H9 (cell line): ENCODE data around the gene MRAS. TPM values are rescaled to one million over a fixed set of nuclear protein-coding genes. Genes with fewer than 3 reads are reported as not detected.
A peak's percentile ranks its signal among the peaks of the same experiment; 100 is the strongest.

Source experiments
- DNase-seq: peaks from one replicate; pipeline ENCODE4 v3.0.0-alpha.2; 2017
- H2AFZ ChIP-seq: one replicate; pipeline ENCODE4 v1.6.1; 2013; ENCODE audit warnings: mild to moderate bottlenecking, low read length, control low read depth, moderate library complexity
- H2AK5ac ChIP-seq: 2 replicates; pipeline ENCODE4 v1.6.1; 2013; ENCODE audit warnings: low read length, control low read depth, mixed read lengths; ENCODE audit not compliant: insufficient read length
- H2BK120ac ChIP-seq: one replicate; pipeline ENCODE4 v1.6.1; 2013; ENCODE audit warnings: low read depth, mild to moderate bottlenecking, low read length, control low read depth, inconsistent platforms; ENCODE audit not compliant: poor library complexity, severe bottlenecking
- H2BK12ac ChIP-seq: 2 replicates; pipeline ENCODE4 v1.6.1; 2013; ENCODE audit warnings: low read length, control low read depth, mixed read lengths, low read depth; ENCODE audit not compliant: insufficient read length
- H2BK15ac ChIP-seq: 2 replicates; pipeline ENCODE4 v1.6.1; 2013; ENCODE audit warnings: low read depth, low read length, control low read depth
- H2BK20ac ChIP-seq: one replicate; pipeline ENCODE4 v1.6.1; 2013; ENCODE audit warnings: low read depth, mild to moderate bottlenecking, low read length, control low read depth, inconsistent platforms; ENCODE audit not compliant: poor library complexity, severe bottlenecking
- H2BK5ac ChIP-seq: 2 replicates; pipeline ENCODE4 v1.6.1; 2013; ENCODE audit warnings: low read length, control low read depth, mixed read lengths; ENCODE audit not compliant: insufficient read length
- H3K14ac ChIP-seq: 2 replicates; pipeline ENCODE4 v1.6.1; 2013; ENCODE audit warnings: low read length, control low read depth; ENCODE audit not compliant: insufficient read depth
- H3K18ac ChIP-seq: 2 replicates; pipeline ENCODE4 v1.6.1; 2013; ENCODE audit warnings: low read depth, mild to moderate bottlenecking, mixed read lengths, low read length, control low read depth; ENCODE audit not compliant: insufficient read length
- H3K23ac ChIP-seq: 2 replicates; pipeline ENCODE4 v1.6.1; 2013; ENCODE audit warnings: low read length, control low read depth, mixed read lengths, low read depth; ENCODE audit not compliant: insufficient read length
- H3K23me2 ChIP-seq: 2 replicates; pipeline ENCODE4 v1.6.1; 2013; ENCODE audit warnings: low read depth, mild to moderate bottlenecking, mixed read lengths, low read length, control low read depth; ENCODE audit not compliant: insufficient read length, poor library complexity, severe bottlenecking
- H3K27ac ChIP-seq: 2 replicates; pipeline ENCODE4 v1.5.1; 2013; ENCODE audit warnings: low read length, control low read depth, mixed read lengths, low read depth; ENCODE audit not compliant: insufficient read length
- H3K27me3 ChIP-seq: 2 replicates; pipeline ENCODE4 v1.6.1; 2013; ENCODE audit warnings: low read length, control low read depth, inconsistent platforms; ENCODE audit not compliant: insufficient read depth
- H3K4ac ChIP-seq: 2 replicates; pipeline ENCODE4 v1.6.1; 2013; ENCODE audit warnings: low read depth, mild to moderate bottlenecking, control low read depth, inconsistent platforms, low read length, moderate library complexity
- H3K4me1 ChIP-seq: 2 replicates; pipeline ENCODE4 v1.6.1; 2013; ENCODE audit warnings: low read length, control low read depth, inconsistent platforms; ENCODE audit not compliant: insufficient read depth
- H3K4me2 ChIP-seq: 2 replicates; pipeline ENCODE4 v1.6.1; 2013; ENCODE audit warnings: low read length, control low read depth, mixed read lengths; ENCODE audit not compliant: insufficient read length, insufficient read depth
- H3K56ac ChIP-seq: 2 replicates; pipeline ENCODE4 v1.6.1; 2013; ENCODE audit warnings: low read depth, mild to moderate bottlenecking, mixed read lengths, low read length, control low read depth; ENCODE audit not compliant: insufficient read length
- H3K79me1 ChIP-seq: 2 replicates; pipeline ENCODE4 v1.6.1; 2013; ENCODE audit warnings: low read depth, mild to moderate bottlenecking, moderate library complexity, low read length, control low read depth, inconsistent platforms; ENCODE audit not compliant: insufficient read depth, poor library complexity, severe bottlenecking
- H3K79me2 ChIP-seq: 2 replicates; pipeline ENCODE4 v1.6.1; 2013; ENCODE audit warnings: low read length, control low read depth, inconsistent platforms; ENCODE audit not compliant: insufficient read depth
- H3K9ac ChIP-seq: 2 replicates; pipeline ENCODE4 v1.6.1; 2013; ENCODE audit warnings: low read length, control low read depth, mixed read lengths; ENCODE audit not compliant: insufficient read length; ENCODE audit errors: extremely low read depth
- H3K9me3 ChIP-seq: one replicate; pipeline ENCODE4 v1.6.1; 2013; ENCODE audit warnings: low read depth, low read length, inconsistent platforms; ENCODE audit not compliant: control insufficient read depth
- H3T11ph ChIP-seq: one replicate; pipeline ENCODE4 v1.6.1; 2013; ENCODE audit warnings: mild to moderate bottlenecking, low read length, control low read depth, inconsistent platforms
- H4K20me1 ChIP-seq: one replicate; pipeline ENCODE4 v1.6.1; 2013; ENCODE audit not compliant: control insufficient read depth, insufficient read length, insufficient read depth
- H4K5ac ChIP-seq: 2 replicates; pipeline ENCODE4 v1.6.1; 2013; ENCODE audit warnings: low read depth, mild to moderate bottlenecking, mixed read lengths, low read length, control low read depth; ENCODE audit not compliant: insufficient read length
- H4K8ac ChIP-seq: replicated peaks from 2 replicates; pipeline ENCODE4 v1.6.1; 2013; ENCODE audit warnings: low read length, control low read depth, mixed read lengths, low read depth; ENCODE audit not compliant: insufficient read length
- H4K91ac ChIP-seq: 2 replicates; pipeline ENCODE4 v1.6.1; 2013; ENCODE audit warnings: low read depth, mild to moderate bottlenecking, moderate library complexity, mixed read lengths, low read length, control low read depth; ENCODE audit not compliant: insufficient read length
- H3K27ac Mint-ChIP-seq, 3 experiments: 2 replicates in 2 of 3; 3 replicates in 1 of 3; pipeline ENCODE4 v1.8.0; 2020 to 2021; ENCODE audit warnings: mixed read lengths in 3 of 3, mild to moderate bottlenecking in 1 of 3, moderate library complexity in 1 of 3
- H3K27me3 Mint-ChIP-seq: 2 replicates; pipeline ENCODE4 v1.8.0; 2021; ENCODE audit warnings: low read depth, mild to moderate bottlenecking, moderate library complexity, mixed read lengths
- H3K36me3 Mint-ChIP-seq, 3 experiments: 2 replicates in 2 of 3; 3 replicates in 1 of 3; pipeline ENCODE4 v1.8.0; 2020 to 2021; ENCODE audit warnings: low read depth in 3 of 3, mixed read lengths in 3 of 3; ENCODE audit not compliant: insufficient read depth in 1 of 3
- H3K4me1 Mint-ChIP-seq, 2 experiments: 2 replicates each; pipeline ENCODE4 v1.8.0; 2020; ENCODE audit warnings: mixed read lengths in 2 of 2
- H3K4me3 Mint-ChIP-seq, 2 experiments: 2 replicates in 1 of 2; 3 replicates in 1 of 2; pipeline ENCODE4 v1.8.0; 2020 to 2021; ENCODE audit warnings: mild to moderate bottlenecking in 2 of 2, mixed read lengths in 2 of 2, moderate library complexity in 1 of 2
- H3K9me3 Mint-ChIP-seq, 2 experiments: 2 replicates in 1 of 2; 3 replicates in 1 of 2; pipeline ENCODE4 v1.8.0; 2020; ENCODE audit warnings: mild to moderate bottlenecking in 2 of 2, mixed read lengths in 2 of 2, moderate library complexity in 1 of 2
- WGBS: extraction: QIAGEN DNeasy Blood & Tissue Kit; methylation state at CpG from one replicate; pipeline ENCODE4 v1.1.7; 2013; ENCODE audit warnings: missing lambda C conversion rate, low lambda C conversion rate, mixed read lengths; ENCODE audit not compliant: insufficient read length; ENCODE audit errors: extremely low coverage; 5-methylcytosine and 5-hydroxymethylcytosine counted together
- total RNA-seq: library from RNA; stranded (reverse); gene quantifications from 2 replicates; pipeline ENCODE4 v1.2.1, GENCODE V29; 2021
- TF ChIP-seq, protein P1 (sequence below): fragments of 200-600 bp; sonication (generic); conservative IDR thresholded peaks from 3 replicates; pipeline ENCODE4 v1.8.0; 2021; ENCODE audit warnings: antibody characterized with exemption, mild to moderate bottlenecking

MRAS gene
- total RNA-seq, 1 experiment from 2014 or later, result 10.9 TPM

GRCh38 chr3:138371070-138371965 lies 22.9 kb downstream of the MRAS start:
- no peak overlapping the region for H3K23ac ChIP-seq
- H2BK5ac ChIP-seq, result no peak overlapping the region
- no peak overlapping the region for H2BK15ac ChIP-seq
- H4K5ac ChIP-seq, result no peak overlapping the region
- no peak overlapping the region for H3T11ph ChIP-seq
- H3K9me3 ChIP-seq, result no peaks in the 10 kb centered on the region
- no peak overlapping the region for H3K4ac ChIP-seq
- no peak overlapping the region for H3K27ac ChIP-seq
- H3K4me1 Mint-ChIP-seq, result peaks cover 12 to 13% of the 10 kb centered on the region in 2 experiments
- H3K18ac ChIP-seq, result no peak overlapping the region
- H2BK12ac ChIP-seq, result no peak overlapping the region
- no peaks in the 10 kb centered on the region for H3K4me1 ChIP-seq
- no peak overlapping the region for H3K56ac ChIP-seq
- H2AFZ ChIP-seq, result no peak overlapping the region
- no peaks in the 10 kb centered on the region for H4K20me1 ChIP-seq
- H4K91ac ChIP-seq, result no peak overlapping the region
- H3K79me2 ChIP-seq, result no peaks in the 10 kb centered on the region
- H3K4me2 ChIP-seq, result no peak overlapping the region
- no peak overlapping the region; the same call in 1 of the 2 replicates for H3K14ac ChIP-seq
- no peaks in the 10 kb centered on the region for H3K27me3 ChIP-seq
- no peak overlapping the region for H2AK5ac ChIP-seq
- no peak overlapping the region for H3K4me3 Mint-ChIP-seq
- H3K9ac ChIP-seq, result no peak overlapping the region
- no peaks in the 10 kb centered on the region for H3K27me3 Mint-ChIP-seq
- WGBS, result no CpG with 5 or more reads among the region's 9 CpGs
- peaks cover 3 to 18% (median 7%) of the 10 kb centered on the region in 3 experiments; a peak in 5 of 7 replicates for H3K36me3 Mint-ChIP-seq
- H4K8ac ChIP-seq, result no peak overlapping the region
- DNase-seq, result no peak
- no peak overlapping the region for H2BK120ac ChIP-seq
- no peaks in the 10 kb centered on the region for H3K79me1 ChIP-seq
- peaks cover 0 to 3% of the 10 kb centered on the region in 2 experiments; a peak in 1 of 5 replicates for H3K9me3 Mint-ChIP-seq
- H3K27ac Mint-ChIP-seq, result peak overlapping the region in 1 of 3 experiments; percentile 29; a peak in 2 of 7 replicates
- H3K23me2 ChIP-seq, result no peaks in the 10 kb centered on the region
- TF ChIP-seq, protein P1, sequence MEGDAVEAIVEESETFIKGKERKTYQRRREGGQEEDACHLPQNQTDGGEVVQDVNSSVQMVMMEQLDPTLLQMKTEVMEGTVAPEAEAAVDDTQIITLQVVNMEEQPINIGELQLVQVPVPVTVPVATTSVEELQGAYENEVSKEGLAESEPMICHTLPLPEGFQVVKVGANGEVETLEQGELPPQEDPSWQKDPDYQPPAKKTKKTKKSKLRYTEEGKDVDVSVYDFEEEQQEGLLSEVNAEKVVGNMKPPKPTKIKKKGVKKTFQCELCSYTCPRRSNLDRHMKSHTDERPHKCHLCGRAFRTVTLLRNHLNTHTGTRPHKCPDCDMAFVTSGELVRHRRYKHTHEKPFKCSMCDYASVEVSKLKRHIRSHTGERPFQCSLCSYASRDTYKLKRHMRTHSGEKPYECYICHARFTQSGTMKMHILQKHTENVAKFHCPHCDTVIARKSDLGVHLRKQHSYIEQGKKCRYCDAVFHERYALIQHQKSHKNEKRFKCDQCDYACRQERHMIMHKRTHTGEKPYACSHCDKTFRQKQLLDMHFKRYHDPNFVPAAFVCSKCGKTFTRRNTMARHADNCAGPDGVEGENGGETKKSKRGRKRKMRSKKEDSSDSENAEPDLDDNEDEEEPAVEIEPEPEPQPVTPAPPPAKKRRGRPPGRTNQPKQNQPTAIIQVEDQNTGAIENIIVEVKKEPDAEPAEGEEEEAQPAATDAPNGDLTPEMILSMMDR, result 0 out of 3 replicates have a peak, but pooled peaks have one; percentile 11
- H2BK20ac ChIP-seq, result no peak overlapping the region
